K562 (cell line): ENCODE measurements around the gene DCT. TPM values are rescaled to one million over a fixed set of nuclear protein-coding genes. Genes with fewer than 3 reads are reported as not detected.

Source experiments
- ARID2 ChIP-seq: fragments of 450-650 bp; IDR thresholded peaks from 2 replicates; pipeline ENCODE4 v1.6.1; 2017; ENCODE audit warnings: antibody characterized with exemption, mild to moderate bottlenecking
- CXXC5 ChIP-seq: fragments of 250-450 bp; sonication (Bioruptor Pico); IDR thresholded peaks from 2 replicates; pipeline ENCODE4 v1.8.0; 2022; ENCODE audit warnings: inconsistent platforms, mild to moderate bottlenecking, moderate library complexity
- DEAF1 ChIP-seq: fragments of 450-650 bp; formaldehyde crosslinking; IDR thresholded peaks from 2 replicates; pipeline ENCODE4 v1.4.0; 2020; ENCODE audit warnings: mild to moderate bottlenecking, moderate library complexity
- HDAC3 ChIP-seq: fragments of 450-650 bp; IDR thresholded peaks from 2 replicates; pipeline ENCODE4 v1.6.1; 2018; ENCODE audit warnings: borderline replicate concordance, mild to moderate bottlenecking, moderate library complexity; ENCODE audit not compliant: partially characterized antibody
- HMBOX1 ChIP-seq: sonication (generic); IDR thresholded peaks from 2 replicates; pipeline ENCODE4 v1.6.1; 2016
- KLF1 ChIP-seq: fragments of 450-650 bp; IDR thresholded peaks from 2 replicates; pipeline ENCODE4 v1.6.1; 2016; ENCODE audit warnings: missing genetic modification characterization, missing compliant biosample characterization
- SLC30A9 ChIP-seq: fragments of 250-450 bp; sonication (Bioruptor Pico); IDR thresholded peaks from 2 replicates; pipeline ENCODE4 v1.8.0; 2022; ENCODE audit warnings: mild to moderate bottlenecking, moderate library complexity
- THAP7 ChIP-seq: fragments of 250-450 bp; sonication (Bioruptor Pico); IDR thresholded peaks from 2 replicates; pipeline ENCODE4 v1.5.0; 2021
- ZBTB2 ChIP-seq: fragments of 450-650 bp; IDR thresholded peaks from 2 replicates; pipeline ENCODE4 v1.6.1; 2016; ENCODE audit warnings: antibody characterized with exemption
- ZNF436 ChIP-seq: fragments of 250-450, 450-650 bp; sonication (Bioruptor Pico); formaldehyde crosslinking; IDR thresholded peaks from 2 replicates; pipeline ENCODE4 v1.7.0; 2020; ENCODE audit warnings: mild to moderate bottlenecking
- polyA plus RNA-seq, 8 experiments: library from polyadenylated mRNA; depleted of rRNA in 4 of 8; stranded (reverse) in 5 of 8; unstranded in 3 of 8; fragments of >200 nt; fragmentation: Nextera tagmentation in 2 of 8; fragmentation: Illumina TruSeq in 1 of 8; extraction: Ambion mirVana in 2 of 8; extraction: Trizol in 1 of 8; gene quantifications; 2 replicates each; pipeline versions ENCODE4 v1.2.1 to v1.2.3, GENCODE V29; 2011 to 2014; ENCODE audit warnings: inconsistent platforms in 1 of 8, missing spikeins in 1 of 8
- total RNA-seq, 7 experiments: library from RNA; depleted of rRNA in 6 of 7; stranded (reverse); fragments of >200 nt in 6 of 7; fragmentation: Illumina TruSeq in 2 of 7; extraction: Trizol in 2 of 7; gene quantifications; 2 replicates each; pipeline versions ENCODE4 v1.2.1 to v1.2.3, GENCODE V29; 2011 to 2021; ENCODE audit warnings: low replicate concordance in 1 of 7

DCT gene
- total and polyA plus RNA-seq, 9 of the 15 experiments (the other 6 are each of a cell fraction or from before 2014, with no cell fraction given): 0.11 to 0.83 (median 0.57) TPM

- TF ChIP-seq ZBTB2: no peak
- TF ChIP-seq DEAF1 (CRISPR knock-in tag): no peak
- TF ChIP-seq HMBOX1: no peak
- no peak for TF ChIP-seq CXXC5 (CRISPR knock-in tag)
- no peak for TF ChIP-seq HDAC3
- no peak for TF ChIP-seq ARID2
- TF ChIP-seq SLC30A9 (CRISPR knock-in tag): no peak
- TF ChIP-seq KLF1 (tag): no peak
- TF ChIP-seq ZNF436 (CRISPR knock-in tag): no peak
- TF ChIP-seq THAP7: no peak
Observed at GRCh38 chr13:94431574-94431973, 47.9 kb downstream of the DCT start (continued).
